Ammon's horn (tissue), 1 donor: Measurements from ENCODE around the gene GMNN.
A peak's percentile ranks its signal among the peaks of the same experiment; 100 is the strongest.
"Not testable (repeated sequence)": the region's sequence is repeated elsewhere in the genome, so short reads cannot be mapped to it uniquely, and the experiment has no call there.

ENCODE experiments used
- DNase-seq: peaks from one replicate; pipeline ENCODE4 v3.0.0-alpha.2; 2016; ENCODE audit warnings: low spot score

The GMNN gene

DNA sequence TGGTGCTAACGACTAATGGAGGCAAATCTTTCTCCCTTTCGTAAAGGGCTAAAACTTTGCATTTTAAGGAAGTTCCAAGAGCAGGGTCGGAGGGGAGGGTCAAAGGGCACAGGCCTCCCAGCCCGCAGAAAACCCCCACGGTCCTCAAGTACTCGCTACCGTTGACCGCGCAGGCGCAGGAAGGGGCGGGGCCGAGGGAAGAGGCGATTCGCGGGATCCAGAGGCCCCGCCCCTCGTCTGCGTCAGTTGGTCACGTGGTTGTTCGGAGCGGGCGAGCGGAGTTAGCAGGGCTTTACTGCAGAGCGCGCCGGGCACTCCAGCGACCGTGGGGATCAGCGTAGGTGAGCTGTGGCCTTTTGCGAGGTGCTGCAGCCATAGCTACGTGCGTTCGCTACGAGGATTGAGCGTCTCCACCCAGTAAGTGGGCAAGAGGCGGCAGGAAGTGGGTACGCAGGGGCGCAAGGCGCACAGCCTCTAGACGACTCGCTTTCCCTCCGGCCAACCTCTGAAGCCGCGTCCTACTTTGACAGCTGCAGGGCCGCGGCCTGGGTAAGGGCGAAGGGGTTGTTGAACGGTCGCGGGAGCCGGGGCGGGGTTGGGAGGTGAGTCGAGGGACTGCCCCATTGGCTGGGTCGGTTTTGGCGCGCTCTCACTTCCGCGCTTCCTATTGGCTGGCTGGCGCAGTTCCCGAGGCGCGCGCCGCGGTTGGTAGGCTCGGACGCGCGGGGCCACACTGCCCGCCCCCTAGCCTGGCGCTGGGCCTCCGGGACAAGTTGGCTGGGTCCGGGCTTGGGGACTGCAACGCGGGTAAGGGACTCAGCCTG, at the start of gene GMNN:
TSS of gene GMNN (plus strand) at position 242 of the 824 bp plus-strand sequence. CDS start 2,310 bp downstream, outside the sequence.
- DNase-seq, result peak; percentile 98

DNA sequence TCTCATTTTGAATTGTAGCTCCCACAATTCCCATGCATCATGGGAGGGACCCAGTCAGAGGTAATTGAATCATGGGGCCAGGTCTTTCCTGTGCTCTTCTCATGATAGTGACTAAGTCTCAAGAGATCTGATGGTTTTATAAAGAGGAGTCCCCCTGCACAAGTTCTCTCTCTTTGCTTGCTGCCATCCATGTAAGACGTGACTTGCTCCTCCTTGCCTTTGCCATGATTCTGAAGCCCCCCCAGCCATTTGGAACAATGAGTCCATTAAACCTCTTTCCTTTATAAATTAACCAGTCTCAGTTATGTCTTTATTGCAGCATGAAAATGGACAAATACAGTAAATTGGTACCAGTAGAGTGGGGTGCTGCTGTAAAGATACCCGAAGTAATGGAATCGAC, 44.1 kb upstream of the GMNN start:
- not testable (repeated sequence) for DNase-seq

DNA sequence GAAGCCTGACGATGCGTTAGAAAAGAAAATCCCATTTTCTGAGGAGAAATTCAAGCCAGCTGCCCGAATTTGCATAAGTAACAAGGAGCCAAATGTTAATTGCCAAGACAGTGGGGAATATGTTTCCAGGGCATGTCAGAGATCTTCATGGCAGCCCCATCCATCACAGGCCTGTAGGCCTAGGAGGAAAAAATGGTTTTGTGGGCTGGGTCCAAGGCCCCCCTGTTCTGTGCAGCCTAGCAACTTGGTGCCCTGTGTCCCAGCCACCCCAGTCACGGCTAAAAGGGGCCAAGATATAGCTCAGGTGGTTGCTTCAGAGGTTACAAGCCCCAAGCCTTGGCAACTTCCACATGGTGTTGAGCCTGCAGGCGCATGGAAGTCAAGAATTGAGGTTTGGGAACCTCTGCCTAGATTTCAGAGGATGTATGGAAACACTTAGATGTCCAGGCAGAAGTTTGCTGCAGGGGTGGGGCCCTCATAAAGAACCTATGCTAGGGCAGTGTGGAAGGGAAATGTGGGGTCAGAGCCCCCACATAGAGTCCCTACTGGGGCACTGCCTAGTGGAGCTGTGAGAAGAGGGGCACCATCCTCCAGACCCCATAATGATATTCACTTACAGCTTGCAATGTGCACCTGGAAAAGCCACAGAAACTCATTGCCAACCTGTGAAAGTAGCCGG, 43.1 kb upstream of the GMNN start:
- DNase-seq, result not testable (repeated sequence)

DNA sequence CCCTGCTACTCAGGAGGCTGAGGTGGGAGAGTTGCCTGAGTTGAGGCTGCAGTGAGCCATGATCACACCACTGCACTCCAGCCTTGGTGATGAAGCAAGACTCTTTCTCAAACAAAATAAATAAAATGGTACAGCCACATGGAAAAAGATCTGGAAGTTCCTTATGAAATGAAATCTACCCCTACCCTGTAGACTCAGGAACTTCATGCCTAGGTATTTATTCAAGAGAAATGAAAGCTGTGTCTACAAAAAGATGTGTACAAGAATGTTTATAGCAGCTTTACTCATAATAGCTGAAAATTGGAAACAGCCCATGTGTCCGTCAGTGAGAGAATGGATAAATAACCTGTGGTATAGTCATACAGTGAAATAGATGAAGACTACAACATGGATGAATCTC, 40.6 kb upstream of the GMNN start:
- DNase-seq, result no peak

DNA sequence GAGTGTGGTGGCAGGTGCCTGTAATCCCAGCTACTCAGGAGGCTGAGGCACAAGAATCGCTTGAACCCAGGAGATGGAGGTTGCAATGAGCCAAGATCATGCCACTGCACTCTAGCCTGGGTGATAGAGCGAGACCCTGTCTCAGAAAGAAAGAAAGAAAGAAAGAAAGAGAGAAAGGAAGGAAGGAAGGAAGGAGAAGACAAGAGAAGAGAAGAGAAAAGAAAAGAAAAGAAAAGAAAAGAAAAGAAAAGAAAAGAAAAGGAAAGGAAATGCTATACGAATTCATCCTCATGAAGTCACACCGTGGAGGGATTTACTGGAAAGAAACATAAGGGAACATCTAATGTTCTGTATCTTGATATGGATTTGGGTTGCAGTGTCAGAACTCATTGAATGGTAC, 40.0 kb upstream of the GMNN start:
- DNase-seq, result not testable (repeated sequence)

DNA sequence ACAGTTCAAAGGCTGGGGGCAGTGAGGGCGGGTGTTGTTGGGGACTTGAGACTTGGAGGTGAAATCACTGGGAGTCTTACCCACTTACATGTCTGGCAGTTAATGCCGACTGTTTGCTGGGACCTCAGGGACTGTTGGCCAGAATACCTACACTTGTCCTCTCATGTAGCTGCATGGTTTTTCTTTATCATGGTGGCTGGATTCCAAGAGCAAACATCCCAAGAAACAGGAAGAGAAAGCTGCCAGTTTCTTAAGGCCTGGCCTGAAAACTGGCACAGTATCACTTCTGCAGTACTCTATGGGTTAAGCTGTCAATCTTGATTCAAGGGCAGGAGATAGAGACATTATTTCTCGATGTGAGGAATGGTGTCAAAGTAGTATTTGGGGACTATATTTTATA, 36.0 kb upstream of the GMNN start:
- no peak for DNase-seq

DNA sequence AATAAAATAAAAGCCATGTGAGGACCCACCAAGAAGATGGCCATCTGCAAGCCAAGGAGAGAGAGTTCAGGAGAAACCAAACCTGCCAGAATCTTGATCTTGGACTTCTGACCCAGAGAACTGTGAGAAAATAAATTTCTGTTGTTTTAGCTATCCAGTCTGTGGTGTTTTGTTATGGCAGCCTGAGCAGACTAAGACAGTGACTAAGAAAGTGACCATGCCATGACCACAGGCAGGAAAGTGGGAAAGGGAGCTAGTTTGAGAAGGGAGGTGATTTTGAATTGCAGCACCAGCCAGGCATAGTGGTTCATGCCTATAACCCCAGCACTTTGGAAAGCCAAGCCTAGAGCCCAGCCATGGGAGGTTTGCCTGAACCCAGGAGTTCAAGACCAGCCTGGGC, 33.9 kb upstream of the GMNN start:
- no peak for DNase-seq

DNA sequence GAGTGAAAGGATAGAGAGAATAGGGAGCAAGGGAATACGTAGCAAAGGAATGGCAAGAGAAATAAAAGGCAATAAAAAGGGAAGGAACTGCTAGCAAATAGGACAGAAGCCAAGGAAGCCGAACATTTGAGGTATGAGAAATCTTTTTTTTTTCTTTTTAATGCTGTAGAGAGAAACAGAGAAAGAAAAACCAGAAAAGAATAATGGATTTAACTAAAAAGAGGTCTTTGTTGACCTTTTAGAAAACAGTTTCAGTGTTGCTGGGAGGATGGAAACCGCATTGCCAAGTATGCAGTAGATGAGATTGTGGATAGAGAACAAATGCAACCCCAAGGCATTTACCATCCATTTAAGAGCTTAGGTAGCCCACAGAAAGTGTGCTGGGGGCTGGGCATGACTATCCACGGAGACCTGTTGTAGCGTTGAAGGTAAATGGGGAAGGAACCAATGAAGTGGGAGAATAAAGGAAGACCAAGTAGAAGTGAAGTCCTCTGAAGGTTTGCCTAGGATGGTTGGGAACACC, 32.5 kb upstream of the GMNN start:
- DNase-seq, result peak; percentile 15

DNA sequence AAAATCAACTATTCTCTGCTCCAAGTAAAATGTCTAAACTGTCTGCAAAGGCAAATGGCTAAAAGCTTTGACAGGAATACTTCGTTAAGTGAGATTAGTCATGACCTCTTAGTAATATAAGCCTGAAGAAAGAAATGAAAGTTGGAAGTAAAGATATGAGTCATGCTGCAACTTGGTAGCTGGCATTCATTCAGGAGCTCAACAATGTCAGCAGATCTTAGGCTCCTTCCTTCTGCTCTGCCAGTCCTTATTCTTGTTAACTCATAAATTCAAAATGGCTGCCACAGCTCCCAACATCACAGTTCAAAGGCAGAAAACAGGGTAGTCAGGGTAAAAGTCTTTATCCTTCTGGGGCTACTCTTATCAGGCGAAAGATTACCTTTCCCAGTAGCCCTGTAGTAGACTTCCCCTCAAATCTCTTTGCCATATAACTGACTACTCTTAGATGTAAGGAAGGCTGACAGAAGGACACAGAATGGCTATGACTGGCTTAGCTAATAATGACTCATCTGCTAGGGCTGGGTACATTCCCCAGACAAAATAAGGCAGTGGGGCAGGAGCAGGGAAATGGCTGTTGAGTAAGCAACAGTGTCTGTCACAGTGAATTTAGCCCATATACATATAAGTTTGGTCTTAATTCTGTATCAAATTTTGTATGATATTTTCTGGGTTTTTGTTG, 31.3 kb upstream of the GMNN start:
- peak; percentile 49 for DNase-seq

DNA sequence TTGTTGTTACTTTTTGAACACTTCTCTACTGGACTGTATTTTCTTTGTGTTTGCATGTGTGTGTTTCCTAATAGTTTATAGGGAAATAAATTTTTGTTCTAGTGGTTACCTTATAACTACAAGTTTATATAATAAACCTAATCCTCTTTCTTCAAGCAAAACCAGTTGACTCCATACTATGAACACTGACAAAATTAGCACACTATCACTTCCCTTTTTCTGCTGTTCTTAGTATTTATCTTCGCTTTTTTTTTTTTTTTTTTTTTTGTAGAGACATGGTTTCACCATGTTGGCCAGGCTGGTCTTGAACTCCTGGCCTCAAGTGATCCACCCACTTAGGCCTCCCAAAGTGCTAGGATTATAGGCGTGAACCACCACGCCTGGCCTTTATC, 30.8 kb upstream of the GMNN start:
- DNase-seq, result no peak

DNA sequence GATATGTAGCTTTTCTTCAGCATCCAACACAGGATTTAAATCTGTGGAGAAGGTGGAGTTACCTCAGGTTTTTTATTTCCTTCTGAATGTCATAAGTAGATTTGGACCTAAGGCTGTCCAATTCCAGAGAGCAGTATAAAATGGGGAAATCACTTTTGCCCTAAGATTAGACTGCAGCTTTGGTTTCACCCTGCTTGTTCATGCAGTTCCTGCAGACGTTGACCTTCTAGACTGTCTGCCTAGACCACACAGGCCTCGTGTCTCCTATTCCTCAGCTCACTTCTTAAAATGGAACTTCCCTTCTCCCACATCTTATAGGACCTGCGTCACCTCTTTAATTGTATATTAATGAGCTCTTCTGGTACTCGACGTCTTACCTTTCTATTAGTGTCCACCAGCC, 29.8 kb upstream of the GMNN start:
- peak; percentile 71 for DNase-seq

DNA sequence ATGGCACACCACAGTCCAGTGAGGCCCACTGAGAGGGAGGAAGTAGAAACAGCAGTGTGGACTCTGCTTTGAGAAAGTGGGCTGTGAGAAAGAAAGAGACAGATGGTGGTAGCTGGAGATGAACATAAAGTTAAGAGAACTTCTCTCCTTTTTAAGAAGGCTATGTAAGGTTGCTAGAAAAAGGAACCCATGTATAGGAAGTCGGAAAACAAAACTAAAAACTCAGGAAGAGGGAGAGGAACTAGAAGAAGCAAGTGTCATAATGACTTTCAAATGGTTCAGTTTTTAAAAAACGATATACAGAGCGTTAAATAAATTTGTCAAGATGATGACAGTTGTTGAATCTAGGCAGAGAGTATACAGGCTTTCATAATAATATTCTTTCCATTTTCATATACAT, 25.4 kb upstream of the GMNN start:
- peak; percentile 10 for DNase-seq

DNA sequence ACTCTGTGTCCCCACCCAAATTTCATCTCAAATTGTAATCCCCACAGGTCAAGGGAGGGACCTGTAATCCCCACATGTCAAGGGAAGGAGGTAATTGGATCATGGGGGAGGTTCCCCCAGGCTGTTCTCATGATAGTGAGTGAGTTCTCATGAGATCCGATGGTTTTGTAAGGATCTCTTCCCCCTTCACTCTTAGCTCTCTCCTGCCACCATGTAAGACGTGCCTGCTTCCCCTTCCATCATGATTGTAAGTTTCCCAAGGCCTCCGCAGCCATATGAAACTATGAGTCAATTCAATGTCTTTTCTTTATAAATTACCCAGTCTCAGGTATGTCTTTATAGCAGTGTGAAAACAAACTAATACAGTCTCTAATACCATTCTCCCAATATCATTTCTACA, 23.9 kb upstream of the GMNN start:
- not testable (repeated sequence) for DNase-seq

DNA sequence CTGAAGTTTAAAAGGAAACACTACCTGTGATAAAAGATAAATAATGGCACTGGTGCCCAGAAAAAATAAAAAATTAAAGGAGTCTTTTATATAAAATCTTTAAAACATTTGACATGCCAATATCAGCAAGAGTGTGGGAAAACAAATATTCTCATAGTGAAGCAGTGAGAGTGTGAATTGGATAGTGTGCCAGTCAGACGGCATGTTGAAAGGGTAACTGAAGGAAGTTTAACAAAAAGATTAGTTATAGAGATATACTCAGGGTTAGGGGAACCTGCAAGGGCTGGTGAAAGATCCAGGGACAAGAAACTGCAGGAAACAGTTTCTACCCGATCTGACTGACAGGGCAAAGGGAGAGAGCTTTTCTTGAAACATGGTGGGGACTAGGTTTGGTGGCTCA, 22.2 kb upstream of the GMNN start:
- DNase-seq, result no peak

DNA sequence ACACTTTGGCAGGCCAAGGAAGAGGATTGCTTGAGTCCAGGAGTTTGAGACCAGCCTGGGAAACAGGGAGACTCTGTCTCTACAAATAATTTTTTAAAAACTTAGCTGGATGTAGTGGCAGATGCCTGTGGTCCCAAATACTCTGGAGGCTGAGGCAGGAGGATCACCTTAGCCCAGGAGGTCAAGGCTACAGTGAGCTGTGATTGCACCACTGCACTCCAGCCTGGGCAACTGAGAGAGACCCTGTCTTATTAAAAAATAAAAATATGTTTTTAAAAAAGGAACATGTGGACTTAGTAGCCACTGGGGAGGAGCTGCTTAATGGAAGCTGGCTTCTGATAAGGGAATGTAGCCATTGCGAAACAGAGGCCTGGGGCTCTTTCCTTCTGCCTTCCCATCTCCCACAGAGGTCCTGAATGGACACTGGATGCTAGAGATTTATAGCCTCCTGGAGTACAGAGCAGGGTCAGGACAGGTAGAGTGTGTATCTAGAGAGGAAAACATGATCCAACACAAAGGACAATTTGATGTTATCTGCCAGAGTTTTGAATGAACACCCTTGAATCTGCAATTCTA, 21.7 kb upstream of the GMNN start:
- DNase-seq, result no peak

DNA sequence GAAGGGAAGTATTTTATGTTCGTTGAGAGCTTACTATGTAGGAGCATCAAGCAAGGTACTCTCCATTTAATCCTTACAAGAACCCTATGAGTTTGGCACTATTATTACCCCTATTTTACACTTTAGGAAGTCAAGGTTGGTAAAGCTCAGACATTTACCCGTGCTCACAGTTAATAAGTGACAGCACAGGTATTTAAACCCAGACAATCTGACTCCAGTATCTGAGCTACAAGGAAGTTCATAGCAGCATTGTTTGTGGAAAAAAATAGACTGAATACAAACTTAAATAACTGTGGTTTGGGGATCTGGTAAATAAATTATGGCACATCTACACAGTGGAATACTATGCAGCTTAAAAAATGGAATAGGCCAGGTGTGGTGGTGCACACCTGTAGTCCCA, 21.2 kb upstream of the GMNN start:
- DNase-seq, result no peak

DNA sequence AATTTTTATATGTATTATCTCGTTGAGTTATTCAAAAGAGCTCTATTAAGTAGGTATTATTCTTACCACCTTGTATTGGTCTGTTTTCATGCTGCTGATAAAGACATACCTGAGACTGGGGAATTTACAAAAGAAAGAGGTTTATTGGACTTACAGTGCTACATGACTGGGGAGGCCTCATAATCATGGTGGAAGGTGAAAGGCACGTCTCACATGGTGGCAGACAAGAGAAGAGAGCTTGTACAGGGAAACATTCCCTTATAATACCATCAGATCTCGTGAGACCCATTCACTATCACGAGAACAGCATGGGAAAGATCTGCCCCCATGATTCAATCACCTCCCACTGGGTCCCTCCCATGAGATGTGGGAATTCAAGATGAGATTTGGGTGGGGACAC, 20.4 kb upstream of the GMNN start:
- DNase-seq, result not testable (repeated sequence)

DNA sequence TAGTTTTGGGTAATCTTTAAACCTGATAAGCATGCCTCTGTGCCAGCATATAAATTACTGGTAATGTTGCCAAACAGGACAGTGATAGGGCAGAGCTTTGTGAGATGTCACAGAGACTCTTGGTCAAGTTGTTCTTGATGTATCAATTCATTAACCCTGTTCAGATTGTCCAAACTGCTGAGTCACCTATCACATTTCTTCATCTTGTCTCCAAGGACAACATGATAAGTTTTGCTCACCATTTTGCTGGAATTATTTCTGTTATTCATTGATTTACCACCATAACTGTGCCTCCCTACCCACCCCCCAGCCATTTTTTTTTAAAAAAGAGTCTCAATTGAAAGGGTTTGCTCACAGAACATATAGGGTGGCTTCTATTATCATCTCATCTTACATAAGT, 19.5 kb upstream of the GMNN start:
- no peak for DNase-seq

DNA sequence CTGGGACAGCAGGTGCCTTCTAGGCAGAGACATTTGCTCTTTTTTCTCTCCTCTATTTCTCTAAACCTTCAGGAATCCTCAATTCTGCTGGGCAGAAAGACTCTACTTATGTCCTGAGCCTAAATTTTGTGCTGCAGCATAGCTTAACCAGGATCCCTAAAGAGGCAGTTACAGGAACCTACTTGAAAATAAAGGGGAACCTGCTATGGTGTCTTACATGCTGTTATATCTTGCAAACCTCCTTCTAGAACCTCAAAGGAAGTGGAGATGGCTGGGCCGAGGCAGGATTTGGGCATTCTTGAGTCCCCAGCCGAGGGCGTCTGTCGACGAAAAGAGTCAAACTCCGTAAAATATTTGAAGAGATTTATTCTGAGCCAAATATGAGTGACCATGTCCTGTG, 17.1 kb upstream of the GMNN start:
- peak; percentile 10 for DNase-seq

DNA sequence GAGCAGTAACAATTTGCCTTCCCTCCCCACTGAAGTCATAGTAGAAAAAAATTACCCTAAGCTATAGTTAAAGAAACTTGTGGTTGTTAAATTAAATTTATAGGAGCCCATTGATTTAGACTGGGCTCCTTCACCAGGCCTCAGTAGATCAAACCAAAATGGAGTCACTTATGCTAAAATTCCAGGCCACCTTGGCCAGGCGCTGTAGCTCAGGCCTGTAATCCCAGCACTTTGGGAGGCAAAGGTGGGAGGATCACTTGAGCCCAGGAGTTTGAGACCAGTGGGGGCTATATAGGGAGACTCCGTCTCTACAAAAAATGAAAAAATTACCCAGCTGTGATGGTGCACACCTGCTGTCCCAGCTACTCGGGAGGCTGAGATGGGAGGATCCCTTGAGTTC, 15.0 kb upstream of the GMNN start:
- DNase-seq, result no peak

DNA sequence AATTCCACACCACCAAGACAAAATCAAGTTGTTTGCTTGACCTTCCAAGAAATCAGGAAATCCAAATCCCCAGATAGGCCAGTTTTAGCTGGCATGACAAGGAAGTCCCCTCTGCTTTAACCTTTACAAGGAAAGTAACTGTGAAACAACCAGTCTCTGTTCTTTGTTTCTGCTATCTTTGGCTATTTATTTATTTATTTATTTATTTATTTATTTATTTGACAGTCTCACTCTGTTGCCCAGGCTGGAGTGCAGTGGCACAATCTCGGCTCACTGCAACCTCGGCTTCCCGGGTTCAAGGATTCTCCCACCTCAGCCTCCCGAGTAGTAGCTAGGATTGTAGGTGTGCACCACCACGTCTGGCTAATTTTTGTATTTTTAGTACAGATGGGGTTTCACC, 14.5 kb upstream of the GMNN start:
- no peak for DNase-seq

DNA sequence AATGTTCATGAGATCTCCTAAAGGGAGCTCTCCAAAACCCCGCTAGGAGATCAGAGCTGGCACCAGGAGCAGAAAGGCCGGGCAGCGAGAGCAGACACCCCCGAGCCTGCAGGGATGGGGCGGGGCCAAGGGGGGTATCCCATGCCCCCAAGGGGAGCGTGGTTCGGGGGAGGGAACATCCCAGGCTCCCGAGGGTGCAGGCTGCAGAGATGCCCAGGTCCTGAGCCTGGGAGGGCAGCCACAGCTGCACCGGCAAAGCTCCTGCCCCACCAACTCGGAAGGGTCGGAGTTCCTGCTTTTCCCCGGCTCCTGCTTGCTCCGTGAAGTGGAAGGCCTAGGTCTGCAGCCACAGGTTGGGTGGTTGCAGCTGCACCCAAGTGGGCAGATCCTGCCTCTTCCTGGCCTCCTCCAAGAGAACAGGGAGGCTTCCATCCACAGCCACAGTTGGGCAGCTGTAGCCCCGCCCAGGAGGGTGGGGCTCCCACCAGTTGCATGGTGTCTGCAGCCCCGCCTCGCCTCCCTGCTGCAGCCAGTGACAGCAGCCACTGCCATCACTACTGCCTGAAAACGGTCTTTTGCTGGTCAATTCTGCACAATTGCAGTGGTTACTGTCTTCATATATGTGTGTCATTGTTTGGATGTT, 13.4 kb upstream of the GMNN start:
- DNase-seq, result no peak
